Activated CD4-positive, alpha-beta T cell treated with anti-CD3 and anti-CD28 coated beads, Interleukin-2, amount 10 ng/mL, durations not matched to agents 7 days and 5 days (primary cell): ENCODE measurements around the gene ATP6V1C2. TPM values are rescaled to one million over a fixed set of nuclear protein-coding genes. Genes with fewer than 3 reads are reported as not detected.

ENCODE experiments used
- CTCF ChIA-PET: fragments of 350-600 bp; sonication (Branson Sonifier 250); formaldehyde crosslinking; loops from one replicate; lab custom pipeline; 2021; ENCODE audit warnings: antibody characterized with exemption; lab: Charles Lee
- POLR2A ChIA-PET: fragments of 350-600 bp; sonication (Branson Sonifier 250); formaldehyde crosslinking; loops from one replicate; lab custom pipeline; 2021; ENCODE audit warnings: antibody characterized with exemption; lab: Charles Lee
- DNase-seq: peaks from one replicate; pipeline ENCODE4 v3.0.0-alpha.2; 2020
- H3K27ac Mint-ChIP-seq: one replicate; pipeline ENCODE4 v1.8.0; 2021; ENCODE audit warnings: mild to moderate bottlenecking, moderate library complexity, mixed read lengths
- H3K27me3 Mint-ChIP-seq: one replicate; pipeline ENCODE4 v1.8.0; 2021; ENCODE audit warnings: mixed read lengths
- H3K36me3 Mint-ChIP-seq: one replicate; pipeline ENCODE4 v1.8.0; 2021; ENCODE audit warnings: low read depth, mixed read lengths
- H3K4me1 Mint-ChIP-seq: one replicate; pipeline ENCODE4 v1.8.0; 2021; ENCODE audit warnings: mixed read lengths
- H3K4me3 Mint-ChIP-seq: one replicate; pipeline ENCODE4 v1.8.0; 2021; ENCODE audit warnings: mild to moderate bottlenecking, moderate library complexity, mixed read lengths
- H3K9me3 Mint-ChIP-seq: one replicate; pipeline ENCODE4 v1.8.0; 2021; ENCODE audit warnings: mixed read lengths
- total RNA-seq, 2 experiments: library from RNA; stranded (reverse); gene quantifications; one replicate each; pipeline ENCODE4 v1.2.3, GENCODE V29; 2021

Gene ATP6V1C2
- total RNA-seq: not detected

- H3K9me3 Mint-ChIP-seq: no peaks in the 10 kb centered on the region
- H3K27me3 Mint-ChIP-seq: peaks cover 69% of the 10 kb centered on the region
- CTCF ChIA-PET: interaction anchor here (0.6 to 1.2 kb wide), 3 partner anchors 19 to 407 kb away, joined by 3 read pairs; no protein-coding TSS in a partner anchor
- no peaks in the 10 kb centered on the region for H3K36me3 Mint-ChIP-seq
- no peak for DNase-seq
- POLR2A ChIA-PET: no interaction called here
- no peak within 1 kb of the TSS for H3K27ac Mint-ChIP-seq
- H3K4me3 Mint-ChIP-seq: no peak within 1 kb of the TSS
- peaks cover 5% of the 10 kb centered on the region for H3K4me1 Mint-ChIP-seq
Measured at GRCh38 chr2:10721396-10722251, at the start of gene ATP6V1C2. ATP6V1C2 (plus strand) TSS chr2:10721630; CDS start chr2:10722850, 1,220 bp downstream.

- no peak overlapping the region for H3K27ac Mint-ChIP-seq
- no peaks in the 10 kb centered on the region for H3K27me3 Mint-ChIP-seq
- DNase-seq: no peak
- no peaks in the 10 kb centered on the region for H3K9me3 Mint-ChIP-seq
- H3K4me3 Mint-ChIP-seq: no peak overlapping the region
- POLR2A ChIA-PET: interaction anchor here (0.6 kb wide), 2 partner anchors 18 to 228 kb away, joined by 4 to 6 read pairs; no protein-coding TSS in a partner anchor
- H3K36me3 Mint-ChIP-seq: peaks cover 23% of the 10 kb centered on the region
- CTCF ChIA-PET: interaction anchor here (0.7 to 1.4 kb wide), 3 partner anchors 9 to 235 kb away, joined by 3 to 4 read pairs (median 3); no protein-coding TSS in a partner anchor
- H3K4me1 Mint-ChIP-seq: peaks cover 23% of the 10 kb centered on the region
Measured at GRCh38 chr2:10675131-10675530, 46.3 kb upstream of the ATP6V1C2 start.

DNA sequence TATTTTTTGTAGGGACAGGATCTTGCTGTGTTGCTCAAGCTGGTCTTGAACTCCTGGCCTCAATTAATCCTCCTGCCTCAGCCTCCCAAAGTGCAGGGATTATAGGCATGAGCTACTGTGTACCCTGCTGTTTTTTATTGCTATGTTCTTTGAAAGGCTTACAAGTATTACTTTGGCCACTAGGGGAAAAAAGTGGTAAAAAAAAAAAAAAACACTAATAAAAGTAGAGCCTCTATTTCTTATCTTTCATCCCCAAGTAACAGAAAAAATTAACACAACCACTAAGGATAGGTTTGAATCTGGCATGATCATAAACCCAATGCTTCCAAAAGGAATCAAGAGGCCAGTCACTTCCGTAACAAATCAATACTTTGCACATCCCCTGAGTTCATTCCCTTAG, 43.2 kb upstream of the ATP6V1C2 start:
- Mint-ChIP-seq H3K36me3 (peaks cover 19% of the 10 kb centered on the region), H3K27ac (no peak overlapping the region), H3K4me3 (no peak overlapping the region), H3K9me3 (no peaks in the 10 kb centered on the region), H3K27me3 (no peaks in the 10 kb centered on the region), H3K4me1 (peaks cover 25% of the 10 kb centered on the region)
- POLR2A ChIA-PET: interaction anchor here (0.7 kb wide), 1 partner anchor 230 kb away, joined by 9 read pairs; the partner anchor contains the start of gene ODC1
- DNase-seq: no peak
- CTCF ChIA-PET: interaction anchor here (0.6 to 1.5 kb wide), 3 partner anchors 11 to 349 kb away, joined by 3 to 6 read pairs (median 5); no protein-coding TSS in a partner anchor

DNA sequence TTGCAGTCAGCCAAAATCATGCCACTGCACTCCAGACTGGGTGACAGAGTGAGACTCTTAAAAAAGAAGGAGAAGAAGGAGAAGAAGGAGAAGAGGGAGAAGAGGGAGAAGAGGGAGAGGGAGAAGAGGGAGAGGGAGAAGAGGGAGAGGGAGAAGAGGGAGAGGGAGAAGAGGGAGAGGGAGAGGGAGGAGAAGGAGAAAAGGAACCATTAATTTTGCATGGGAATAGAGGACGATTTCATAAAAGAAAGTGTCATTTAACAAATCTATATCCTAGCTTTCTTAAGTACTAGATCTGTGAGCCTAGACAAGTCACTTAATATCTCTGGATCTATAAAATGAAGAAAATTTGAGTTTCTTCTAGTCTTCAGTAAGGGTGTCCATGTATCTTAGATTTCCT, 41.2 kb upstream of the ATP6V1C2 start:
- POLR2A ChIA-PET: interaction anchor here (0.7 kb wide), 1 partner anchor 11 kb away, joined by 11 read pairs; no protein-coding TSS in a partner anchor
- CTCF ChIA-PET: no interaction called here
- no peaks in the 10 kb centered on the region for H3K9me3 Mint-ChIP-seq
- DNase-seq: no peak
- no peak overlapping the region for H3K27ac Mint-ChIP-seq
- no peaks in the 10 kb centered on the region for H3K27me3 Mint-ChIP-seq
- peaks cover 15% of the 10 kb centered on the region for H3K4me1 Mint-ChIP-seq
- H3K36me3 Mint-ChIP-seq: peaks cover 17% of the 10 kb centered on the region
- H3K4me3 Mint-ChIP-seq: no peak overlapping the region

DNA sequence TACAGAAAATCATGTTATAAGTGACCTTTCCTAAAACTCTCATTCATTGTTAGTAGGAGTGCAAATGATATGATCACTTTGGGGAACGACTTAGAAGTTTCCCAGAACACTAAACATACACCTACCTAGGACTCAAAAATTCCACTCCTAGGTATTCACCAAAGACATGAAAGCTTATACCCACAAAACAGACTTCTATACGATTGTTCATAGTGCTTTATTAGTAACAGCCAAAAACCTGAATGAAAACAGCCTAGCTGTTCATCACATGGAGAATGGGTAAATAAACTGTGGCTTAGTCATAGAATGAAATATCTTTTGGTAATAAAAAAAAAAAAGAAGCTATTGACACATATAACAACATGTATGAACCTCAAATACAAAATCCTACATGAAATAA, 40.5 kb upstream of the ATP6V1C2 start:
- peaks cover 17% of the 10 kb centered on the region for H3K36me3 Mint-ChIP-seq
- CTCF ChIA-PET: interaction anchor here (1.3 kb wide), 1 partner anchor 14 kb away, joined by 5 read pairs; no protein-coding TSS in a partner anchor
- H3K9me3 Mint-ChIP-seq: no peaks in the 10 kb centered on the region
- no peaks in the 10 kb centered on the region for H3K27me3 Mint-ChIP-seq
- no peak overlapping the region for H3K27ac Mint-ChIP-seq
- H3K4me3 Mint-ChIP-seq: no peak overlapping the region
- POLR2A ChIA-PET: no interaction called here
- no peak for DNase-seq
- peaks cover 8% of the 10 kb centered on the region for H3K4me1 Mint-ChIP-seq

DNA sequence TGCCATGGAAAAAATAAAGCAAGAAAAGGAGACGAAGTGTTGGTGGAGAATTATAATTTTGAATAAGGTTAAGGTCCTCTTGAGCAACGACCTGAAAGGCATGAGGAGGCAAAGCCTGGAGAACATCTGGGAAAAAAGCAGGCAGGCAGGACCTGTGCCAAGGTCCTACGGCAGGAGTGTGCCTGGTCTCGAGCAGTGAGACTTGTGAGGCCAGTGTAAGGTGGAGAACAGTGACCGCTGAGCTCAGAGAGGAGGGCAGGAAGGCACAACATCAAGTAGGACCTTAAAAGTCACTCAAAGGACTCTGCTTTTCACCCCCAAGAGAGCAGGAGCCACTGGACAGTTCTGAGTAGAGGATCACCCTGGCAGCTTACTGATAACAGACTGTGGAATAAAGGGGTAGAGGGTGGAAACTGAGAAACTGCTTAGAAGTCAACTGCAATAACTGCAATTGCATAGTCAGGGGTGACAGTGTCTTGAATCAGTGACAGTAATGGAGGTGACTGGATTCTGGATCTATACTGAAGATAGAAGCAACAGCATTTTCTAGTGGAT, 35.2 kb upstream of the ATP6V1C2 start:
- DNase-seq: no peak
- no peak overlapping the region for H3K27ac Mint-ChIP-seq
- H3K36me3 Mint-ChIP-seq: peaks cover 8% of the 10 kb centered on the region
- no peak overlapping the region for H3K4me3 Mint-ChIP-seq
- no peaks in the 10 kb centered on the region for H3K9me3 Mint-ChIP-seq
- H3K27me3 Mint-ChIP-seq: no peaks in the 10 kb centered on the region
- POLR2A ChIA-PET: no interaction called here
- CTCF ChIA-PET: interaction anchor here (0.9 to 1.2 kb wide), 2 partner anchors 26 to 30 kb away, joined by 3 read pairs; no protein-coding TSS in a partner anchor
- H3K4me1 Mint-ChIP-seq: peaks cover 9% of the 10 kb centered on the region

GRCh38 chr2:10688921-10689807, 32.3 kb upstream of the ATP6V1C2 start:
- POLR2A ChIA-PET: interaction anchor here (0.7 kb wide), 1 partner anchor 16 kb away, joined by 3 read pairs; no protein-coding TSS in a partner anchor

GRCh38 chr2:10691521-10691920, 29.9 kb upstream of the ATP6V1C2 start:
- Mint-ChIP-seq H3K4me3 (no peak overlapping the region), H3K4me1 (peaks cover 13% of the 10 kb centered on the region), H3K9me3 (no peaks in the 10 kb centered on the region), H3K27me3 (no peaks in the 10 kb centered on the region), H3K36me3 (peaks cover 2% of the 10 kb centered on the region), H3K27ac (peak overlapping the region; percentile 11)
- ChIA-PET POLR2A (interaction anchor here (0.5 kb wide), 1 partner anchor 12 kb away, joined by 11 read pairs; no protein-coding TSS in a partner anchor), CTCF (no interaction called here)
- no peak for DNase-seq

More at GRCh38 chr2:10688921-10689807, 32.3 kb upstream of the ATP6V1C2 start:
- Mint-ChIP-seq H3K27ac (no peak overlapping the region), H3K4me3 (no peak overlapping the region), H3K27me3 (no peaks in the 10 kb centered on the region), H3K9me3 (no peaks in the 10 kb centered on the region), H3K4me1 (peaks cover 13% of the 10 kb centered on the region), H3K36me3 (peaks cover 2% of the 10 kb centered on the region)
- CTCF ChIA-PET: interaction anchor here (0.8 to 1.5 kb wide), 4 partner anchors 11 to 29 kb away, joined by 3 to 4 read pairs (median 3); no protein-coding TSS in a partner anchor
- peak; percentile 36 for DNase-seq

GRCh38 chr2:10700078-10700803, 21.2 kb upstream of the ATP6V1C2 start:
- ChIA-PET POLR2A (no interaction called here), CTCF (no interaction called here)
- no peaks in the 10 kb centered on the region for H3K36me3 Mint-ChIP-seq
- no peak overlapping the region for H3K4me3 Mint-ChIP-seq
- H3K27me3 Mint-ChIP-seq: peaks cover 2% of the 10 kb centered on the region
- H3K27ac Mint-ChIP-seq: no peak overlapping the region
- H3K9me3 Mint-ChIP-seq: no peaks in the 10 kb centered on the region
- H3K4me1 Mint-ChIP-seq: no peaks in the 10 kb centered on the region
- no peak for DNase-seq

DNA sequence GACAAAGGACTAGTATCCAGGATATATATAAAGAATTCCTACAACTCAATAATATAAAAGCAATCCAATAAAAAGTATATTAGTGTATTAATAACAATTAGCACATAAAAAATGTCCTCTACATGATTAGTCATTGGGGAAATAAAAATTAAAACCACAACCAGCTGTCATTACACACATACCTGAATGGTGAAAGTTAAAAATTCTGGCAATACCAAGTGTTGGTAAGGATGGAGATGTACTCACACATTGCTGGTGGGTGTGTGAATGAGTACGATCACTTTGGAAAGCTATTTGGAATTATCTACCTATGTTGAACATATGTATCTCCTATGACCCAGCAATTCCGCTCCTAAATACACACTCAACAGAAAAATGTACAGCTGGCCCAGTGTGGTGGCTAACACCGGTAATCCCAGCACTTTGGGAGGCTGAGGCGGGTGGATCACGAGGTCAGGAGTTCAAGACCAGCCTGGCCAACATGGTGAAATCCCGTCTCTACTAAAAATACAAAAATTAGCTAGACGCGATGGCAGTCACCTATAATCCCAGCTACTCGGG, 17.3 kb upstream of the ATP6V1C2 start:
- POLR2A ChIA-PET: no interaction called here

DNA sequence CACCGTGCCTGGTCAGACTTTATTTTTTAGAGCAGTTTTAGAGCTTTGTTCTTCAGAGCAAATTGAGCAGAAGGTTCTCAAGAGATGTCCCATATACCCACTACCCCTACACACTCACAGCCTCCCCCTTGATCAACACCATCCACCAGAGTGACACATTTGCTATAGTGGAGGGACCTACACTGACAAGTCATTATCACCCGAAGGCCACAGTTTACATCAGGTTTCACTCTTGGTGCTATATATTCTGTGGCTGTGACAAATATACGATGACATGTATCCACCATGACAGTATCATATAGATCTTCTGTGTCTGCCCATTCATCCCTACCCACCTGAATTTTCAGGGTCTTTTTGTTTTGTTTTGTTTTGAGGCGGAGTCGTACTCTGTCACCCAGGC, 15.4 kb upstream of the ATP6V1C2 start:
- ChIA-PET POLR2A (no interaction called here), CTCF (no interaction called here)
- DNase-seq: no peak
- no peak overlapping the region for H3K4me3 Mint-ChIP-seq
- H3K9me3 Mint-ChIP-seq: no peaks in the 10 kb centered on the region
- peaks cover 24% of the 10 kb centered on the region for H3K27me3 Mint-ChIP-seq
- no peak overlapping the region for H3K27ac Mint-ChIP-seq
- H3K4me1 Mint-ChIP-seq: no peaks in the 10 kb centered on the region
- no peaks in the 10 kb centered on the region for H3K36me3 Mint-ChIP-seq

More for the DNA sequence above, 17.3 kb upstream of the ATP6V1C2 start:
- Mint-ChIP-seq H3K4me3 (no peak overlapping the region), H3K27ac (no peak overlapping the region), H3K9me3 (no peaks in the 10 kb centered on the region), H3K4me1 (no peaks in the 10 kb centered on the region), H3K27me3 (peaks cover 16% of the 10 kb centered on the region), H3K36me3 (no peaks in the 10 kb centered on the region)
- CTCF ChIA-PET: no interaction called here
- DNase-seq: no peak
